H9 (cell line): ENCODE results near the gene HYDIN. TPM values are rescaled to one million over a fixed set of nuclear protein-coding genes. Genes with fewer than 3 reads are reported as not detected.

ENCODE experiments used
- DNase-seq: peaks from one replicate; pipeline ENCODE4 v3.0.0-alpha.2; 2017
- H2AFZ ChIP-seq: one replicate; pipeline ENCODE4 v1.6.1; 2013; ENCODE audit warnings: mild to moderate bottlenecking, low read length, control low read depth, moderate library complexity
- H2AK5ac ChIP-seq: 2 replicates; pipeline ENCODE4 v1.6.1; 2013; ENCODE audit warnings: low read length, control low read depth, mixed read lengths; ENCODE audit not compliant: insufficient read length
- H2BK120ac ChIP-seq: one replicate; pipeline ENCODE4 v1.6.1; 2013; ENCODE audit warnings: low read depth, mild to moderate bottlenecking, low read length, control low read depth, inconsistent platforms; ENCODE audit not compliant: poor library complexity, severe bottlenecking
- H2BK12ac ChIP-seq: 2 replicates; pipeline ENCODE4 v1.6.1; 2013; ENCODE audit warnings: low read length, control low read depth, mixed read lengths, low read depth; ENCODE audit not compliant: insufficient read length
- H2BK15ac ChIP-seq: 2 replicates; pipeline ENCODE4 v1.6.1; 2013; ENCODE audit warnings: low read depth, low read length, control low read depth
- H2BK20ac ChIP-seq: one replicate; pipeline ENCODE4 v1.6.1; 2013; ENCODE audit warnings: low read depth, mild to moderate bottlenecking, low read length, control low read depth, inconsistent platforms; ENCODE audit not compliant: poor library complexity, severe bottlenecking
- H2BK5ac ChIP-seq: 2 replicates; pipeline ENCODE4 v1.6.1; 2013; ENCODE audit warnings: low read length, control low read depth, mixed read lengths; ENCODE audit not compliant: insufficient read length
- H3K14ac ChIP-seq: 2 replicates; pipeline ENCODE4 v1.6.1; 2013; ENCODE audit warnings: low read length, control low read depth; ENCODE audit not compliant: insufficient read depth
- H3K18ac ChIP-seq: 2 replicates; pipeline ENCODE4 v1.6.1; 2013; ENCODE audit warnings: low read depth, mild to moderate bottlenecking, mixed read lengths, low read length, control low read depth; ENCODE audit not compliant: insufficient read length
- H3K23ac ChIP-seq: 2 replicates; pipeline ENCODE4 v1.6.1; 2013; ENCODE audit warnings: low read length, control low read depth, mixed read lengths, low read depth; ENCODE audit not compliant: insufficient read length
- H3K23me2 ChIP-seq: 2 replicates; pipeline ENCODE4 v1.6.1; 2013; ENCODE audit warnings: low read depth, mild to moderate bottlenecking, mixed read lengths, low read length, control low read depth; ENCODE audit not compliant: insufficient read length, poor library complexity, severe bottlenecking
- H3K27ac ChIP-seq: 2 replicates; pipeline ENCODE4 v1.5.1; 2013; ENCODE audit warnings: low read length, control low read depth, mixed read lengths, low read depth; ENCODE audit not compliant: insufficient read length
- H3K27me3 ChIP-seq: 2 replicates; pipeline ENCODE4 v1.6.1; 2013; ENCODE audit warnings: low read length, control low read depth, inconsistent platforms; ENCODE audit not compliant: insufficient read depth
- H3K4ac ChIP-seq: 2 replicates; pipeline ENCODE4 v1.6.1; 2013; ENCODE audit warnings: low read depth, mild to moderate bottlenecking, control low read depth, inconsistent platforms, low read length, moderate library complexity
- H3K4me1 ChIP-seq: 2 replicates; pipeline ENCODE4 v1.6.1; 2013; ENCODE audit warnings: low read length, control low read depth, inconsistent platforms; ENCODE audit not compliant: insufficient read depth
- H3K4me2 ChIP-seq: 2 replicates; pipeline ENCODE4 v1.6.1; 2013; ENCODE audit warnings: low read length, control low read depth, mixed read lengths; ENCODE audit not compliant: insufficient read length, insufficient read depth
- H3K56ac ChIP-seq: 2 replicates; pipeline ENCODE4 v1.6.1; 2013; ENCODE audit warnings: low read depth, mild to moderate bottlenecking, mixed read lengths, low read length, control low read depth; ENCODE audit not compliant: insufficient read length
- H3K79me1 ChIP-seq: 2 replicates; pipeline ENCODE4 v1.6.1; 2013; ENCODE audit warnings: low read depth, mild to moderate bottlenecking, moderate library complexity, low read length, control low read depth, inconsistent platforms; ENCODE audit not compliant: insufficient read depth, poor library complexity, severe bottlenecking
- H3K79me2 ChIP-seq: 2 replicates; pipeline ENCODE4 v1.6.1; 2013; ENCODE audit warnings: low read length, control low read depth, inconsistent platforms; ENCODE audit not compliant: insufficient read depth
- H3K9ac ChIP-seq: 2 replicates; pipeline ENCODE4 v1.6.1; 2013; ENCODE audit warnings: low read length, control low read depth, mixed read lengths; ENCODE audit not compliant: insufficient read length; ENCODE audit errors: extremely low read depth
- H3K9me3 ChIP-seq: one replicate; pipeline ENCODE4 v1.6.1; 2013; ENCODE audit warnings: low read depth, low read length, inconsistent platforms; ENCODE audit not compliant: control insufficient read depth
- H3T11ph ChIP-seq: one replicate; pipeline ENCODE4 v1.6.1; 2013; ENCODE audit warnings: mild to moderate bottlenecking, low read length, control low read depth, inconsistent platforms
- H4K20me1 ChIP-seq: one replicate; pipeline ENCODE4 v1.6.1; 2013; ENCODE audit not compliant: control insufficient read depth, insufficient read length, insufficient read depth
- H4K5ac ChIP-seq: 2 replicates; pipeline ENCODE4 v1.6.1; 2013; ENCODE audit warnings: low read depth, mild to moderate bottlenecking, mixed read lengths, low read length, control low read depth; ENCODE audit not compliant: insufficient read length
- H4K8ac ChIP-seq: replicated peaks from 2 replicates; pipeline ENCODE4 v1.6.1; 2013; ENCODE audit warnings: low read length, control low read depth, mixed read lengths, low read depth; ENCODE audit not compliant: insufficient read length
- H4K91ac ChIP-seq: 2 replicates; pipeline ENCODE4 v1.6.1; 2013; ENCODE audit warnings: low read depth, mild to moderate bottlenecking, moderate library complexity, mixed read lengths, low read length, control low read depth; ENCODE audit not compliant: insufficient read length
- H3K27ac Mint-ChIP-seq, 3 experiments: 2 replicates in 2 of 3; 3 replicates in 1 of 3; pipeline ENCODE4 v1.8.0; 2020 to 2021; ENCODE audit warnings: mixed read lengths in 3 of 3, mild to moderate bottlenecking in 1 of 3, moderate library complexity in 1 of 3
- H3K27me3 Mint-ChIP-seq: 2 replicates; pipeline ENCODE4 v1.8.0; 2021; ENCODE audit warnings: low read depth, mild to moderate bottlenecking, moderate library complexity, mixed read lengths
- H3K36me3 Mint-ChIP-seq, 3 experiments: 2 replicates in 2 of 3; 3 replicates in 1 of 3; pipeline ENCODE4 v1.8.0; 2020 to 2021; ENCODE audit warnings: low read depth in 3 of 3, mixed read lengths in 3 of 3; ENCODE audit not compliant: insufficient read depth in 1 of 3
- H3K4me1 Mint-ChIP-seq, 2 experiments: 2 replicates each; pipeline ENCODE4 v1.8.0; 2020; ENCODE audit warnings: mixed read lengths in 2 of 2
- H3K4me3 Mint-ChIP-seq, 2 experiments: 2 replicates in 1 of 2; 3 replicates in 1 of 2; pipeline ENCODE4 v1.8.0; 2020 to 2021; ENCODE audit warnings: mild to moderate bottlenecking in 2 of 2, mixed read lengths in 2 of 2, moderate library complexity in 1 of 2
- H3K9me3 Mint-ChIP-seq, 2 experiments: 2 replicates in 1 of 2; 3 replicates in 1 of 2; pipeline ENCODE4 v1.8.0; 2020; ENCODE audit warnings: mild to moderate bottlenecking in 2 of 2, mixed read lengths in 2 of 2, moderate library complexity in 1 of 2
- CTCF ChIP-seq: fragments of 200-600 bp; sonication (generic); conservative IDR thresholded peaks from 3 replicates; pipeline ENCODE4 v1.8.0; 2021; ENCODE audit warnings: antibody characterized with exemption, mild to moderate bottlenecking
- WGBS: extraction: QIAGEN DNeasy Blood & Tissue Kit; methylation state at CpG from one replicate; pipeline ENCODE4 v1.1.7; 2013; ENCODE audit warnings: missing lambda C conversion rate, low lambda C conversion rate, mixed read lengths; ENCODE audit not compliant: insufficient read length; ENCODE audit errors: extremely low coverage; 5-methylcytosine and 5-hydroxymethylcytosine counted together
- total RNA-seq: library from RNA; stranded (reverse); gene quantifications from 2 replicates; pipeline ENCODE4 v1.2.1, GENCODE V29; 2021

HYDIN gene
- total RNA-seq, 1 experiment from 2014 or later = 1.7 TPM

- Histone ChIP-seq H3K27ac (no peak overlapping the region), H4K8ac (no peak overlapping the region), H3K23ac (no peak overlapping the region), H3K14ac (no peak overlapping the region), H3K27me3 (no peaks in the 10 kb centered on the region), H2AK5ac (no peak overlapping the region), H2AFZ (no peak overlapping the region), H2BK5ac (no peak overlapping the region), H3K79me1 (no peaks in the 10 kb centered on the region), H3K18ac (no peak overlapping the region), H2BK15ac (no peak overlapping the region), H2BK12ac (no peak overlapping the region), H3K9ac (no peak overlapping the region), H3K9me3 (no peaks in the 10 kb centered on the region), H2BK20ac (no peak overlapping the region), H2BK120ac (no peak overlapping the region), H3K56ac (no peak overlapping the region), H3K4ac (no peak overlapping the region), H3K79me2 (no peaks in the 10 kb centered on the region), H3K4me1 (no peaks in the 10 kb centered on the region), H3T11ph (no peak overlapping the region), H4K5ac (no peak overlapping the region), H4K20me1 (no peaks in the 10 kb centered on the region), H3K4me2 (no peak overlapping the region), H4K91ac (no peak overlapping the region), H3K23me2 (no peaks in the 10 kb centered on the region)
- Mint-ChIP-seq H3K9me3 (peaks cover 17 to 24% of the 10 kb centered on the region in 2 experiments), H3K36me3 (peaks cover 3 to 5% (median 4%) of the 10 kb centered on the region in 3 experiments; a peak in 5 of 7 replicates), H3K4me1 (0 out of 4 replicates have a peak, but pooled peaks cover 0 to 4% of the 10 kb centered on the region in 2 experiments), H3K4me3 (no peak overlapping the region), H3K27me3 (no peaks in the 10 kb centered on the region; the same call in 1 of the 2 replicates), H3K27ac (no peak overlapping the region)
- DNase-seq = no peak
- TF ChIP-seq CTCF = no peak
- no CpG with 5 or more reads among the region's 2 CpGs for WGBS
Measured at GRCh38 chr16:71203631-71204030, 26.9 kb downstream of the HYDIN start.
